ENCODE measurements around the gene DNAJC7. TPM values are rescaled to one million over a fixed set of nuclear protein-coding genes. Genes with fewer than 3 reads are reported as not detected.
A peak's percentile ranks its signal among the peaks of the same experiment; 100 is the strongest.

The DNAJC7 gene
- total RNA-seq, 3 donors from 2014 or later, result 69.7 to 73.7 (median 70.4) TPM

DNA sequence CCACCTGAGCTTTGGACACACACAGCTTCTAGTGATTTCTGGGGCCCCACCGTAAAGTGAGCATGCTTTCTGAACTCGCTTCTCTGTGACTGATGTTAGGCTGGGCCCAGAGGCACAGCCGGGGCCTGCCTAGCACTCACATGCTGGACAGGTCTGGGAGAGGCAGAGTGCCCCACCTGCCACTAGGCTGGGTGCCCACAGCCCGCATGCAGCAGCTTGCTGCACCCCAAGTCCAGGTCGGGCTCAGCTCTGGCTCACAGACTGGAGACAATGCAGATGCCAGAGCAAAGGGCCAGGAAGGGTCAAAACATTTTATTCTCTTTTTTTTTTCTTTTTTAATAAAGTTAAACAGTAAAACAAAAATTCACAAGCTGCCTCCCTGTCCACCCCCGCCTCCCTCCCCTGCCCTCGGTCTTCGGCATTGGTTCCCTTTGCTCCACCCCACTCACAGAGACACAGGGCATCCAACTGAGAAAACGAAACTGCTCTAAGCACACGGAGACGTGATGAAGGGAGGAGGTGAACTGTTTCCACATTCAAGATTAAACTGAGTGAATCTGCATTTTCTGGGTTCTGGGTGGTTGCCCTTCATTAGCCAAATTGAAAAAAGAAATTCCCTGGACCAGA is 41.0 kb downstream of the DNAJC7 start:
- TF ChIP-seq, protein P1, sequence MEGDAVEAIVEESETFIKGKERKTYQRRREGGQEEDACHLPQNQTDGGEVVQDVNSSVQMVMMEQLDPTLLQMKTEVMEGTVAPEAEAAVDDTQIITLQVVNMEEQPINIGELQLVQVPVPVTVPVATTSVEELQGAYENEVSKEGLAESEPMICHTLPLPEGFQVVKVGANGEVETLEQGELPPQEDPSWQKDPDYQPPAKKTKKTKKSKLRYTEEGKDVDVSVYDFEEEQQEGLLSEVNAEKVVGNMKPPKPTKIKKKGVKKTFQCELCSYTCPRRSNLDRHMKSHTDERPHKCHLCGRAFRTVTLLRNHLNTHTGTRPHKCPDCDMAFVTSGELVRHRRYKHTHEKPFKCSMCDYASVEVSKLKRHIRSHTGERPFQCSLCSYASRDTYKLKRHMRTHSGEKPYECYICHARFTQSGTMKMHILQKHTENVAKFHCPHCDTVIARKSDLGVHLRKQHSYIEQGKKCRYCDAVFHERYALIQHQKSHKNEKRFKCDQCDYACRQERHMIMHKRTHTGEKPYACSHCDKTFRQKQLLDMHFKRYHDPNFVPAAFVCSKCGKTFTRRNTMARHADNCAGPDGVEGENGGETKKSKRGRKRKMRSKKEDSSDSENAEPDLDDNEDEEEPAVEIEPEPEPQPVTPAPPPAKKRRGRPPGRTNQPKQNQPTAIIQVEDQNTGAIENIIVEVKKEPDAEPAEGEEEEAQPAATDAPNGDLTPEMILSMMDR (IDR thresholded peaks at IDR 0.05), result no peak
- TF ChIP-seq POLR2A (IDR thresholded peaks at IDR 0.05), result no peak
- H3K4me1 ChIP-seq, result peaks cover 11 to 17% of the 10 kb centered on the region in 2 donors
- intact Hi-C loops (cut with DNase I; ENCODE audit: low total_unique reads), result no loop called here
- H3K27me3 ChIP-seq, result no peaks in the 10 kb centered on the region
- peak overlapping the region; percentile 64 to 66 for H3K27ac ChIP-seq
- DNase-seq (ENCODE audit: low spot score in 2 of 2), result no peak
- H3K9me3 ChIP-seq, result no peaks in the 10 kb centered on the region
- peak overlapping the region in 1 of 3 donors; percentile 0 for H3K4me3 ChIP-seq
- H3K36me3 ChIP-seq, result no peaks in the 10 kb centered on the region

DNA sequence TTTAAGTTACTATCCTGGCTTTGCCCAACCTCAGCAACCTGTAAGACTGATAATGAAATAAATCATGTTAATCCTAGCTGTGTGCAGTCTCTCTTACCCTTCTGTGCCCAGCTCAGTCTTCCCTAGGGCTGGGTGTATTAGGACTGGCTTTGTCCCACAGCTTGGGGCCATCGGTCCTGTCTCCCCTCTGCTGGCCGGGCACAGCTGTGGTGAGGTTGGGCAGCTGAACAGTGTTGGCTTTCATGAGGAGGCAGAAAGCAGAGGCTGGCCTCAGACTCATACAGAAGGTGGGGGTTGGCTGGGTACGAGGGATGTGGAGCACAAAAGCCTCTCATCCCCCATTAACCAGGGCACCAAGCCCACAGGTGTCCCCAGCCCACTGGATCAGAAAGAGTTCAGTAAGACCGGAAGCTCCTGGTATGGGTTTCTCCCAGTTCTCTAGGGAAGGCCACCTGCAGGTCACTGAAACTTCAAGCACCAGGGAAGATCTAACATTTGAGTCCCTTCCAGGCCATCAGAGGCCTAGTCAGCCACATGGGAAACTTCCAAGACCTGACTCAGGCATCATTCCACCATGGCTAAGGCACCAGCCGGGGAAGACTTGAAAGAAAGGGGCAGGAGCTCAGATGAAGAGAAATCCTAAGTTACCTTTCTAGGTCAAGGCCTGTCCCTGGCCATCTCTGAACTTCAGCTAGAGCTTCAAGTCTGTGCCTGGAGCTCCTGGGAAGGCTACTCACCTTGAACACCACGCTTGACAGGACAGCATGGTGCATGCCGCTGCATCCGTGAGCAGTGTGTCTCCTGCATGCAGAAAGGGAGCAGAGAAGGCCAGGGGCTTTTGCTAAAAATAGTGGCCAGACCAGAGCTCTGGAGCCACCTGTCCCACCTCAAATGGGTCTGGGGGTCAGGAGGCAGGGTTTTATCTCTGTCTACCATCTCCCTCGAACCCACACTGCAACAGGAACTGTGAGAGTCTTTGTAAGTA is 41.8 kb downstream of the DNAJC7 start:
- Histone ChIP-seq H3K9me3 (no peaks in the 10 kb centered on the region), H3K4me1 (peaks cover 11 to 22% of the 10 kb centered on the region in 2 donors), H3K27me3 (no peaks in the 10 kb centered on the region), H3K4me3 (no peak overlapping the region), H3K36me3 (no peaks in the 10 kb centered on the region), H3K27ac (peak overlapping the region; percentile 66 to 79)
- intact Hi-C loops (cut with DNase I; ENCODE audit: low total_unique reads), result no loop called here
- DNase-seq (ENCODE audit: low spot score in 2 of 2), result no peak
- TF ChIP-seq POLR2AphosphoS5 (IDR thresholded peaks at IDR 0.05) (no peak), POLR2A (IDR thresholded peaks at IDR 0.05) (no peak)
- TF ChIP-seq, protein P1 (IDR thresholded peaks at IDR 0.05), result no peak

DNA sequence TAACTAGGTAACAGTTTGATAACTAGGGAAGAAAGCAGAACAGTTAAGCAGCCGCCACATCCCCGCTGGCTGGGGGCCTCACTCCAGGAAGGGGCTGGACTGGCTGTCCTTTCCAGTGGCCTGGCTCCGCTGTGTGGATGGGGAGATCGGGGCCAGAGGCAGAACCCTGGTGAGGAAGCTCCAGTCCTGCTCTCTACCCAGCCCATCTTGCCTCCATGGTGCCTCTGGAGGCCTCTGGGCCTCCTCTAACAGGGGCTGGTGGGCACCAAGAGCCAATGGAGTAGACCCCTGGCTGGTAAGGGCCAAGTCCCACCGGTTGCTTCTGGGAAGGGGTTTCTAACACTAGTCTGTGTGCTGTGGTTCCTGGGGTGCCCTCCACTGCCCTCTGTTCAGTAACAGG is 42.6 kb downstream of the DNAJC7 start:
- Histone ChIP-seq H3K27ac (peak overlapping the region in 1 of 2 donors; percentile 79), H3K27me3 (no peaks in the 10 kb centered on the region), H3K36me3 (no peaks in the 10 kb centered on the region), H3K9me3 (no peaks in the 10 kb centered on the region), H3K4me3 (no peak overlapping the region), H3K4me1 (peaks cover 11 to 22% of the 10 kb centered on the region in 2 donors)
- no peak for DNase-seq (ENCODE audit: low spot score in 2 of 2)
- TF ChIP-seq, protein P1 (IDR thresholded peaks at IDR 0.05), result no peak
- TF ChIP-seq POLR2A (IDR thresholded peaks at IDR 0.05), result no peak
- no peak for TF ChIP-seq POLR2AphosphoS5 (IDR thresholded peaks at IDR 0.05)
- intact Hi-C loops (cut with DNase I; ENCODE audit: low total_unique reads), result no loop called here

DNA sequence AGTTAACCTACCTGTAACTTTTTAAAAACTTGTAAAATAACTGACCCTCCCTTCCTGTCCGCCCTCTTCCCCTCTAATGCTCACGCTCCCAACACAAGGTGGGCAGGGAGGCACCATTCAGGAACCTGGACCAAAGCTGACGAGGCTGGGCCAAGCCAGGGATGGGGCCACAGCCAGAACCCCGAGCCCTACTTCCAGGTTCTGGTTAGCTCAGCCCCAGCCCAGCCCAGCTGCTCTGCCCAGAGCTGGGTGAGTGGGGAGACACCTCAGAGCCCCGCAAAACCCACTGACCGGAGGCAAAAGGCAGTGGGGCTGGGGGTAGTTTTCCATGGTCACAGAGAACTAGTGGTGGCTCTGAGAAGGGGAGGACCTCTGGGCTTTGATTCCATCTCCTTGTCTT is 43.2 kb downstream of the DNAJC7 start:
- Histone ChIP-seq H3K4me1 (peaks cover 11 to 23% of the 10 kb centered on the region in 2 donors), H3K36me3 (no peaks in the 10 kb centered on the region), H3K27me3 (no peaks in the 10 kb centered on the region), H3K9me3 (no peaks in the 10 kb centered on the region), H3K4me3 (no peak overlapping the region), H3K27ac (peak overlapping the region in 1 of 2 donors; percentile 79)
- no peak for DNase-seq (ENCODE audit: low spot score in 2 of 2)
- no peak for TF ChIP-seq POLR2AphosphoS5 (IDR thresholded peaks at IDR 0.05)
- TF ChIP-seq, protein P1 (IDR thresholded peaks at IDR 0.05), result no peak
- TF ChIP-seq POLR2A (IDR thresholded peaks at IDR 0.05), result no peak
- intact Hi-C loops (cut with DNase I; ENCODE audit: low total_unique reads), result no loop called here

DNA sequence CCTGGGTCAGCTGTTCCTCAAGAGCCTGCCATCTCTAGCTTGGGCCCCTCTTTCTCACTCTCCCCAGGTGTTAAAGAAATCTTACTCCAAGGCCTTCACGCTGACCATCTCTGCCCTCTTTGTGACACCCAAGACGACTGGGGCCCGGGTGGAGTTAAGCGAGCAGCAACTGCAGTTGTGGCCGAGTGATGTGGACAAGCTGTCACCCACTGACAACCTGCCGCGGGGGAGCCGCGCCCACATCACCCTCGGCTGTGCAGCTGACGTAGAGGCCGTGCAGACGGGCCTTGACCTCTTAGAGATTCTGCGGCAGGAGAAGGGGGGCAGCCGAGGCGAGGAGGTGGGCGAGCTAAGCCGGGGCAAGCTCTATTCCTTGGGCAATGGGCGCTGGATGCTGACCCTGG is 43.8 kb downstream of the DNAJC7 start:
- Histone ChIP-seq H3K4me1 (peaks cover 11 to 29% of the 10 kb centered on the region in 2 donors), H3K27ac (peak overlapping the region; percentile 79 to 83), H3K36me3 (no peaks in the 10 kb centered on the region), H3K27me3 (no peaks in the 10 kb centered on the region), H3K9me3 (no peaks in the 10 kb centered on the region), H3K4me3 (peak overlapping the region in 1 of 3 donors; percentile 32)
- intact Hi-C loops (cut with DNase I; ENCODE audit: low total_unique reads), result no loop called here
- TF ChIP-seq POLR2AphosphoS5 (IDR thresholded peaks at IDR 0.05) (no peak), POLR2A (IDR thresholded peaks at IDR 0.05) (no peak)
- TF ChIP-seq, protein P1 (IDR thresholded peaks at IDR 0.05), result no peak
- no peak for DNase-seq (ENCODE audit: low spot score in 2 of 2)
